Breast epithelium (tissue), 3 donors: Measurements from ENCODE around the gene GNG7.

Experiments
- CTCF ChIP-seq, 3 donors: fragments of 450-650 bp; IDR thresholded peaks; one replicate each; pipeline ENCODE4 v1.5.1; 2016 to 2017; ENCODE audit warnings: antibody characterized with exemption in 3 of 3, mild to moderate bottlenecking in 3 of 3, moderate library complexity in 3 of 3
- POLR2A ChIP-seq: fragments of 450-650 bp; IDR thresholded peaks from one replicate; pipeline ENCODE4 v1.6.1; 2016; ENCODE audit warnings: antibody characterized with exemption, mild to moderate bottlenecking, moderate library complexity

GRCh38 chr19:2726160-2726855, 23.8 kb upstream of the GNG7 start:
- TF ChIP-seq POLR2A (no peak), CTCF (IDR thresholded peaks at IDR 0.05) (no peak)
